SU-DHL-6 (cell line): ENCODE results near the gene C2orf81.

Experiments
- H2AFZ ChIP-seq: fragments of 200-600 bp; sonication (generic); 2 replicates; pipeline ENCODE4 v1.6.1; 2014; ENCODE audit warnings: low read depth, mild to moderate bottlenecking, moderate library complexity, mixed read lengths, antibody characterized with exemption, low read length; ENCODE audit not compliant: severe bottlenecking
- H3F3A ChIP-seq: fragments of 200-600 bp; shearing (Covaris generic); 2 replicates; pipeline ENCODE4 v1.6.0; 2016; ENCODE audit warnings: antibody characterized with exemption, mild to moderate bottlenecking; ENCODE audit not compliant: insufficient read depth
- H3K27ac ChIP-seq: fragments of 200-600 bp; sonication (generic); 2 replicates; pipeline ENCODE4 v1.5.1; 2016; ENCODE audit warnings: low read depth, mild to moderate bottlenecking, low read length, moderate library complexity, mixed read lengths
- H3K27me3 ChIP-seq: fragments of 200-600 bp; sonication (generic), shearing (Covaris generic); 2 replicates; pipeline ENCODE4 v1.6.0; 2014; ENCODE audit warnings: mild to moderate bottlenecking, low read length
- H3K36me3 ChIP-seq: fragments of 200-600 bp; sonication (generic); 2 replicates; pipeline ENCODE4 v1.6.1; 2014; ENCODE audit warnings: mild to moderate bottlenecking, low read length, mixed read lengths
- H3K4me2 ChIP-seq: fragments of 300-600, 200-600 bp; shearing (Covaris generic), sonication (generic); 2 replicates; pipeline ENCODE4 v1.6.0; 2014; ENCODE audit warnings: low read length, low read depth, mild to moderate bottlenecking; ENCODE audit not compliant: poor library complexity, severe bottlenecking
- H3K4me3 ChIP-seq: fragments of 200-600 bp; sonication (generic); 2 replicates; pipeline ENCODE4 v1.5.1; 2014; ENCODE audit warnings: antibody characterized with exemption, low read length, mild to moderate bottlenecking, mixed read lengths; ENCODE audit not compliant: insufficient read depth, poor library complexity, severe bottlenecking
- H3K79me2 ChIP-seq: fragments of 200-600 bp; sonication (generic); 2 replicates; pipeline ENCODE4 v1.6.1; 2014; ENCODE audit warnings: mild to moderate bottlenecking, low read length, moderate library complexity; ENCODE audit not compliant: insufficient read depth
- H3K9ac ChIP-seq: fragments of 200-600 bp; sonication (generic); 2 replicates; pipeline ENCODE4 v1.7.0; 2014; ENCODE audit warnings: mild to moderate bottlenecking, low read length
- H3K9me2 ChIP-seq: fragments of 200-600 bp; sonication (generic); replicated peaks from 2 replicates; pipeline ENCODE4 v1.6.1; 2014; ENCODE audit warnings: low read length; ENCODE audit not compliant: insufficient read depth
- H3K9me3 ChIP-seq: fragments of 200-600 bp; sonication (generic); 2 replicates; pipeline ENCODE4 v1.6.1; 2014; ENCODE audit warnings: low read length, mixed read lengths; ENCODE audit not compliant: insufficient read depth
- H4K20me1 ChIP-seq: fragments of 200-600 bp; sonication (generic); 2 replicates; pipeline ENCODE4 v1.6.1; 2014; ENCODE audit warnings: low read depth, mild to moderate bottlenecking, antibody characterized with exemption, low read length, moderate library complexity, mixed read lengths
- CTCF ChIP-seq: fragments of 200-600 bp; sonication (generic); IDR thresholded peaks from one replicate; pipeline ENCODE4 v1.5.1; 2017; ENCODE audit warnings: antibody characterized with exemption, mild to moderate bottlenecking, low read length, moderate library complexity; ENCODE audit not compliant: insufficient read depth, poor library complexity, severe bottlenecking
- EZH2phosphoT487 ChIP-seq: fragments of 200-600 bp; sonication (generic), shearing (Covaris generic); conservative IDR thresholded peaks from 2 replicates; pipeline ENCODE4 v1.6.1; 2018; ENCODE audit warnings: mild to moderate bottlenecking, antibody characterized with exemption, low read length, moderate library complexity, mixed read lengths

The C2orf81 gene

GRCh38 chr2:74417763-74418162, 3.7 kb downstream of the C2orf81 start:
- Histone ChIP-seq H3K9me2 (no peaks in the 10 kb centered on the region), H3K4me2 (no peak overlapping the region), H3K27ac (no peak overlapping the region), H3K79me2 (no peaks in the 10 kb centered on the region), H2AFZ (no peak overlapping the region), H3K27me3 (no peaks in the 10 kb centered on the region), H3K9ac (no peak overlapping the region), H3K36me3 (no peaks in the 10 kb centered on the region), H3K9me3 (no peaks in the 10 kb centered on the region), H3F3A (no peaks in the 10 kb centered on the region; the same call in 1 of the 2 replicates), H3K4me3 (no peak overlapping the region), H4K20me1 (no peaks in the 10 kb centered on the region)
- TF ChIP-seq EZH2phosphoT487 (no peak), CTCF (no peak)

GRCh38 chr2:74417197-74417596, 4.2 kb downstream of the C2orf81 start:
- Histone ChIP-seq H2AFZ (no peak overlapping the region), H3K9ac (no peak overlapping the region), H3K36me3 (no peaks in the 10 kb centered on the region), H3K4me2 (no peak overlapping the region), H3K9me3 (no peaks in the 10 kb centered on the region), H3K4me3 (no peak overlapping the region), H3K27me3 (no peaks in the 10 kb centered on the region), H3F3A (no peaks in the 10 kb centered on the region; the same call in 1 of the 2 replicates), H3K79me2 (no peaks in the 10 kb centered on the region), H4K20me1 (no peaks in the 10 kb centered on the region), H3K9me2 (no peaks in the 10 kb centered on the region), H3K27ac (no peak overlapping the region)
- TF ChIP-seq EZH2phosphoT487 (no peak), CTCF (no peak)

- H3K36me3 ChIP-seq, result no peaks in the 10 kb centered on the region
- no peaks in the 10 kb centered on the region for H3K9me2 ChIP-seq
- no peaks in the 10 kb centered on the region for H3K27me3 ChIP-seq
- H3K9me3 ChIP-seq, result no peaks in the 10 kb centered on the region
- no peaks in the 10 kb centered on the region; the same call in 1 of the 2 replicates for H3F3A ChIP-seq
- H3K9ac ChIP-seq, result no peak overlapping the region
- TF ChIP-seq CTCF, result no peak
- TF ChIP-seq EZH2phosphoT487, result no peak
- no peak overlapping the region for H3K27ac ChIP-seq
- no peak overlapping the region for H3K4me3 ChIP-seq
- H2AFZ ChIP-seq, result no peak overlapping the region
- no peaks in the 10 kb centered on the region for H3K79me2 ChIP-seq
- H3K4me2 ChIP-seq, result no peak overlapping the region
- no peaks in the 10 kb centered on the region for H4K20me1 ChIP-seq
Observed at GRCh38 chr2:74416778-74417177, 4.6 kb downstream of the C2orf81 start.
